Right atrium auricular region (tissue), 2 donors: ENCODE measurements around the gene SLC7A6OS. TPM values are rescaled to one million over a fixed set of nuclear protein-coding genes. Genes with fewer than 3 reads are reported as not detected.

Source experiments
- DNase-seq: peaks from one replicate; pipeline ENCODE4 v3.0.0-alpha.2; 2019; ENCODE audit warnings: low spot score
- H3K27ac ChIP-seq, 2 donors: fragments of 200-600 bp; sonication (generic); 1 replicate in 1 of 2; 2 replicates in 1 of 2; pipeline ENCODE4 v1.5.1; 2016 to 2019
- H3K27me3 ChIP-seq, 2 donors: fragments of 200-600 bp; sonication (generic); one replicate each; pipeline versions ENCODE4 v1.5.1 to v1.6.0; 2017 to 2019
- H3K36me3 ChIP-seq: fragments of 200-600 bp; sonication (generic); one replicate; pipeline ENCODE4 v1.5.1; 2016
- H3K4me1 ChIP-seq, 2 donors: fragments of 200-600 bp; sonication (generic); one replicate each; pipeline versions ENCODE4 v1.5.1 to v1.6.0; 2017 to 2019
- H3K4me3 ChIP-seq, 2 donors: fragments of 200-600 bp; sonication (generic); 1 replicate in 1 of 2; 2 replicates in 1 of 2; pipeline ENCODE4 v1.5.1; 2017 to 2019; ENCODE audit warnings: mild to moderate bottlenecking in 1 of 2, moderate library complexity in 1 of 2
- H3K9me3 ChIP-seq, 2 donors: fragments of 200-600 bp; sonication (generic); one replicate each; pipeline ENCODE4 v1.5.1; 2019
- total RNA-seq, 2 donors: library from RNA; depleted of rRNA; stranded (reverse); fragments of >200 nt; gene quantifications; one replicate each; pipeline ENCODE4 v1.1.0, GENCODE V29; 2016
- TF ChIP-seq, protein P1 (sequence below), 2 donors: fragments of 200-600 bp; sonication (generic); IDR thresholded peaks; one replicate each; pipeline ENCODE4 v1.5.1; 2019; ENCODE audit warnings: antibody characterized with exemption in 2 of 2

The SLC7A6OS gene
- total RNA-seq, 2 donors from 2014 or later: 6.8 to 8.6 TPM

DNA sequence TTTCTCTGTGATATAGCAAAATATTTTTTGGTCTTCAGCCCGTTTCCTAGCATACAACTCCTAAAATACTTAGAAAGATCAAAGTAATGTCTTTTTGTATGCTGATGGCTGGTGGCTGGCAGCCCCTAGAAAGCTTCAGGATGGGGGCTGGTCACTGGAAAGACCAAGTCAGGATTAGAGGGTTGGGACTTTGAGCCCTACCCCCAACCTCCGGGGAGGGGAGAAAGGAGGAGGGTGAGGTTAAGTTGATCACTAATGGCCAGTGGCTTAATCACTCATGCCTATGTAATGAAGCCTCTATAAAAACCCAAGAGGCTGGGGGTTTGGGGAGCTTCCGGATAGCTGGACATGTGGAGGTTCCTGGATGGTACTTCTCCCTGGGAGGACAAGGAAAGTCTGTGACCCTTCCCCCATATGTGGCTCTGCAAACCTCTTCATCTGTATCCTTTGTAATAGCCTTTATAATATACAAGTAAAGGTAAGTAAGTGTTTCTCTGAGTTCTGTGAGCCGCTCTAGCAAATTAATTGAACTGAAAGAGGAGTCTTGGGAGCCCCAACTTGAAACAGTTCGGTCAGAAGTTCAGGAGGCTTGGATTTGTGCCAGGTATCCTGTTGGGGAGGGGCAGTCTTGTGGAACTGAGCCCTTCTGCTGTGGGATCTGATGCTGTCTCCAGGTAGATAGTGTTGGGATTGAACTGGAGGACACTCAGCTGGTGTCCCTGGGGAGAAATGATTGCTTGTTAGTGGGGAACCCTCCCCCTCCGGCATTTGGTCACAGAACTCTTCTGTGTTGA, 42.9 kb downstream of the SLC7A6OS start:
- peak overlapping the region; percentile 96 to 100 for H3K27ac ChIP-seq
- no peak overlapping the region for H3K4me3 ChIP-seq
- no peak for DNase-seq
- H3K4me1 ChIP-seq: peaks cover 0 to 78% of the 10 kb centered on the region in 2 donors
- peaks cover 10% of the 10 kb centered on the region for H3K36me3 ChIP-seq
- TF ChIP-seq, protein P1, sequence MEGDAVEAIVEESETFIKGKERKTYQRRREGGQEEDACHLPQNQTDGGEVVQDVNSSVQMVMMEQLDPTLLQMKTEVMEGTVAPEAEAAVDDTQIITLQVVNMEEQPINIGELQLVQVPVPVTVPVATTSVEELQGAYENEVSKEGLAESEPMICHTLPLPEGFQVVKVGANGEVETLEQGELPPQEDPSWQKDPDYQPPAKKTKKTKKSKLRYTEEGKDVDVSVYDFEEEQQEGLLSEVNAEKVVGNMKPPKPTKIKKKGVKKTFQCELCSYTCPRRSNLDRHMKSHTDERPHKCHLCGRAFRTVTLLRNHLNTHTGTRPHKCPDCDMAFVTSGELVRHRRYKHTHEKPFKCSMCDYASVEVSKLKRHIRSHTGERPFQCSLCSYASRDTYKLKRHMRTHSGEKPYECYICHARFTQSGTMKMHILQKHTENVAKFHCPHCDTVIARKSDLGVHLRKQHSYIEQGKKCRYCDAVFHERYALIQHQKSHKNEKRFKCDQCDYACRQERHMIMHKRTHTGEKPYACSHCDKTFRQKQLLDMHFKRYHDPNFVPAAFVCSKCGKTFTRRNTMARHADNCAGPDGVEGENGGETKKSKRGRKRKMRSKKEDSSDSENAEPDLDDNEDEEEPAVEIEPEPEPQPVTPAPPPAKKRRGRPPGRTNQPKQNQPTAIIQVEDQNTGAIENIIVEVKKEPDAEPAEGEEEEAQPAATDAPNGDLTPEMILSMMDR (IDR thresholded peaks at IDR 0.05): no peak
- H3K27me3 ChIP-seq: no peaks in the 10 kb centered on the region
- no peaks in the 10 kb centered on the region for H3K9me3 ChIP-seq

DNA sequence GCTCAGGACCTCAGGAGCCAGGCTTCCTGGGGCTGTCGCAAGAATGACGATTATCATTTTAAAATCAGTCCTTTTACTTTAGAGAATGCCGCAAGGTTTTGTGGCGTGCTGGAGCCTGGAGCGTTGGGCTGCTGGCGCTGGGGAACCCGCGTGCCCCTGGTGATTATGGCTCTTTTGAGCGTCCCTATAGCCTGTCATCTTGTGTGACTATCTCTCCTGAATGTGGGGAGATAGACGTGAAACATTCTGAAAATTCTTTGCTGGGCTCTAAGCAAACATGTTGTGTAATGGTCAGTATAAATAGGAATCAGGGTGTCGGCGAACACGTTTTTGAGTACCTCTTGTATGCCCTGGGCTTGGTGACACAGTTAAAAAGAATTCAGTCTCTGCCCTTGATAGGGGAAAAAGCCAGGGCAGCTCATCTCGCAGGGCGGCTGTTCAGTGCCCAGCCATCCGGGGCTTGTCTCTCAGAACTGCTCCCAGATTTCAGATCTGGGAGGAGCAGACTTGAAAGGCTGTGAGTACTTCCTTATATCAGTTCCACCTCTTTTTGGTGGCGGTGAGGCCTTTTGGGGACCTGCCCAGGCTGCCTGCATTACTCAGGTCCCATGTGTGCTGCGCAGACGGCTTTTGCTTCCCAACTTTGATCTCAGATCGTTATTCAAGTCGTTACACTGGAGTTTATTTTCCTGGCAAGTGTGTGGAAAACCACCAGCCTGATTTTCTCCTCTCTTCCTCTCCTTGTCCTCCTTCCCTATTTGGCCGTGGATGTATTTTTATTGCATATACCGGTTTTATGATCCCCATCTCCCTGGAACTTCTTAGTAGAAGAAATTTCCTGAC, 45.4 kb downstream of the SLC7A6OS start:
- DNase-seq: peak; percentile 86
- no peaks in the 10 kb centered on the region for H3K9me3 ChIP-seq
- peaks cover 0 to 63% of the 10 kb centered on the region in 2 donors for H3K4me1 ChIP-seq
- peaks cover 7% of the 10 kb centered on the region for H3K36me3 ChIP-seq
- H3K27me3 ChIP-seq: no peaks in the 10 kb centered on the region
- peak overlapping the region; percentile 96 to 100 for H3K27ac ChIP-seq
- peak overlapping the region; percentile 86 to 95 for H3K4me3 ChIP-seq
- TF ChIP-seq, protein P1 (IDR thresholded peaks at IDR 0.05): no peak

DNA sequence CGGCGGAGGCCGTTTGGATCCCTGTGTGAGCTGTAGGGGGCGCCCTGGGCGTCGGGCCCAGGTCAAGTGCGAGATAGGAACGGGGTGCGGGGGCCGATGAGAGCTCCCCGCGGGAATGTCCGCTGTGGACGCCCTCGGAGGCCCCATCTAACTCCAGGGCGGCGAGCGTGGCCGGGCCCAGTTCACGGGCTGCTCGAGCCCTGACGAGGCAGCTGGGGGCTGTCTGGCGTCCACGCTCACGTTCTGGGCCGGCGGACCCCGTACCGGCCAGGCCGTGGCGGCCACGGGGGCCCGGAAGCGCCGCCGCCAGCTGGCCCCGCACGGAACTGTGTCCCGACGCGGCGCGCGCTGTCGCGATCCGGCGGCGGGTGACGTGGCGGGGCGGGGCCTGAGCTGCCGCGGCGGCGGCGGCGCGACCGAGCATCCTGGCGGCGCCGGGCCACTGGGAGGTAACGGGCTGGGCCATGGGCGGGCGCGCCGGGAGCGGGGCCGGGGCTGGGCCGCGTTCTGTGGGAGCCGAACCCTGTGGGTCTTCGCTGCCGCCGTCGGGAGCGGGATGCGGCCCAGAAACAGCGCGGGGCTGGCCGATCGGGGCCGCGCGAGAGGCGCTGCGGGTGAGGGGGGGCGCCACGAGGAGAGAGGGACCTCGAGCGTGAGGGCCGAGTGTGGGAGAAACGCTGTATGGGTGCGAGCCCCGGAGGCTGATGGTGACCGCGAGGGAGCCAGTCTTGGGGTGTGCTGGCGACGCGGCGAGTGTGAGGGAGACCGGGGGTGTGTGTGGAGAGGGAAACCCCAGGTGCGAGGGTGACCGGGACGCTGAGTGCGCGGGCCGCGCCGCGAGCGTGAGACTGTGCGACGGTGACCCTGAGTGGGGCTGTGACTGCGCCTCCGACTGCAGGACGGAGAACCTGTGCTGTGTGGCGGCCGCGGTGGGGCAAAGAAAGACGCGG, 46.3 kb downstream of the SLC7A6OS start, which contains the start of gene SLC7A6:
SLC7A6 (plus strand) TSS at position 399 of the 950 bp plus-strand sequence. CDS start 10,201 bp downstream, outside the sequence.
- H3K4me3 ChIP-seq: peak within 1 kb of the TSS; percentile 86 to 95
- peak; percentile 78 for DNase-seq
- peaks cover 0 to 54% of the 10 kb centered on the region in 2 donors for H3K4me1 ChIP-seq
- peak within 1 kb of the TSS; percentile 96 to 100 for H3K27ac ChIP-seq
- no peaks in the 10 kb centered on the region for H3K27me3 ChIP-seq
- peaks cover 16% of the 10 kb centered on the region for H3K36me3 ChIP-seq
- no peaks in the 10 kb centered on the region for H3K9me3 ChIP-seq
- TF ChIP-seq, protein P1 (IDR thresholded peaks at IDR 0.05): peak; percentile 76 to 83

DNA sequence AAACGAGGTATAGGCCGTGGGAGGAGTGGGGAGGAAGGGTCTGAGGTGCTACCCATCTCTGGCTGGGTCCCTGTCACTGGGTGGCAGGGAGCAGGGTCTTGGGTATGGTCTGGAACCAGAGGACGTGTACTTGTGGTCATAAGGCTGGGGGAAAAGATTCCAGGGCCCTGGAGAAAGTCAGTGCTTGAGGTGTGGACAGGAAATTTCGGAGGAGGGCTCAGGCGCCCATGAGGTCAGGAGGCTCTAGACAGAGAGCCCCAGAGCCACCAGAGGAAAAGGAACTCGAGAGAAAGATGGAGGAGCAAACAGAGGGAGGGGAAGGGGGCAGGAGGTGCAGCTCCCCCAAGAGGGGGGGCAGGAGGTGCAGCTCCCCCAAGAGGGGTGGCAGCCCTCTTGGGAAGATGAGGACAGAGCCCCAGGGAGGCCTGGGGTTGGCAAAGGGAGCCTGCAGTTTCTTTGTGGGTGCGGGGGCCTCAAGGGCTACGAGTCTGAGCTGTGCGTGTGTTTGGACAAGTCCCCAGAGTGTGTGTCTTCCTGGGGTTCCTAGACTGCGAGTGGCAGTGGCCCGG, 47.1 kb downstream of the SLC7A6OS start:
- no peak for DNase-seq
- Histone ChIP-seq H3K4me3 (peak overlapping the region; percentile 86 to 95), H3K4me1 (peaks cover 0 to 46% of the 10 kb centered on the region in 2 donors), H3K27me3 (no peaks in the 10 kb centered on the region), H3K36me3 (peaks cover 20% of the 10 kb centered on the region), H3K27ac (peak overlapping the region; percentile 96 to 100), H3K9me3 (no peaks in the 10 kb centered on the region)
- TF ChIP-seq, protein P1 (IDR thresholded peaks at IDR 0.05): no peak
